Astrocyte (in vitro differentiated cells and primary cell): ENCODE data around the gene SPINK8.

ENCODE experiments used
- CTCF ChIP-seq: IDR thresholded peaks from 2 replicates; pipeline ENCODE4 v1.5.1; 2011; ENCODE audit warnings: low read depth, mild to moderate bottlenecking, inconsistent platforms, low read length, moderate library complexity; ENCODE audit not compliant: insufficient read depth
- EZH2 ChIP-seq: IDR thresholded peaks from 2 replicates; pipeline ENCODE4 v1.6.1; 2012; ENCODE audit warnings: mild to moderate bottlenecking, low read length, inconsistent platforms; ENCODE audit not compliant: insufficient read depth

GRCh38 chr3:48278884-48279559 lies 54.4 kb downstream of the SPINK8 start:
- TF ChIP-seq CTCF (no peak), EZH2 (no peak)
